GM12891 (cell line): Measurements from ENCODE around the gene ADAMTS20.

Source experiments
- DNase-seq: peaks from one replicate; pipeline ENCODE4 v3.0.0; 2011; ENCODE audit warnings: low spot score; ENCODE audit not compliant: insufficient read length
- FAIRE-seq: peaks from 2 replicates; lab custom pipeline; 2011; peaks lifted over from hg19 to GRCh38; lab: Jason Lieb, UNC
- PAX5 ChIP-seq: IDR thresholded peaks from 2 replicates; pipeline ENCODE4 v1.6.1; 2011; ENCODE audit warnings: low read length, moderate library complexity, mild to moderate bottlenecking; ENCODE audit not compliant: insufficient read depth, severe bottlenecking
- POLR2A ChIP-seq: IDR thresholded peaks from 2 replicates; pipeline ENCODE4 v1.6.1; 2011; ENCODE audit warnings: low read depth, low read length, control low read depth
- POLR2AphosphoS5 ChIP-seq: IDR thresholded peaks from 2 replicates; pipeline ENCODE4 v1.6.1; 2011; ENCODE audit warnings: low read depth, low read length, control low read depth
- POU2F2 ChIP-seq: IDR thresholded peaks from 2 replicates; pipeline ENCODE4 v1.6.1; 2011; ENCODE audit warnings: low read depth, mild to moderate bottlenecking, control low read depth, low read length, moderate library complexity
- SPI1 ChIP-seq: IDR thresholded peaks from 2 replicates; pipeline ENCODE4 v1.6.1; 2011; ENCODE audit warnings: low read depth, low read length, control low read depth
- TAF1 ChIP-seq: IDR thresholded peaks from 2 replicates; pipeline ENCODE4 v1.6.1; 2011; ENCODE audit warnings: low read depth, low read length, control low read depth

Gene ADAMTS20

GRCh38 chr12:43331935-43332334, 220.1 kb downstream of the ADAMTS20 start:
- TF ChIP-seq PAX5 (no peak), POU2F2 (no peak), POLR2A (no peak), TAF1 (no peak), SPI1 (no peak), POLR2AphosphoS5 (no peak)
- FAIRE-seq (no peak), DNase-seq (no peak)

- FAIRE-seq, result no peak
- DNase-seq, result no peak
- no peak for TF ChIP-seq PAX5
- no peak for TF ChIP-seq POLR2A
- no peak for TF ChIP-seq SPI1
- TF ChIP-seq POU2F2, result no peak
- no peak for TF ChIP-seq POLR2AphosphoS5
- no peak for TF ChIP-seq TAF1
Observed at GRCh38 chr12:43329375-43329774, 222.6 kb downstream of the ADAMTS20 start.

GRCh38 chr12:43325786-43326185, 226.2 kb downstream of the ADAMTS20 start:
- peak; percentile 51 for TF ChIP-seq SPI1
- TF ChIP-seq POLR2A, result no peak
- FAIRE-seq, result no peak
- DNase-seq, result peak; percentile 5

GRCh38 chr12:43320281-43320680, 231.7 kb downstream of the ADAMTS20 start:
- no peak for FAIRE-seq
- TF ChIP-seq SPI1 (no peak), POLR2AphosphoS5 (no peak), POU2F2 (no peak), PAX5 (no peak), TAF1 (no peak), POLR2A (no peak)
- no peak for DNase-seq

- DNase-seq (no peak), FAIRE-seq (no peak)
- TF ChIP-seq POLR2AphosphoS5 (no peak), PAX5 (no peak), SPI1 (no peak), TAF1 (no peak), POU2F2 (no peak), POLR2A (no peak)
Observed at GRCh38 chr12:43318021-43318420, 234.0 kb downstream of the ADAMTS20 start.

GRCh38 chr12:43317156-43317555, 234.8 kb downstream of the ADAMTS20 start:
- TF ChIP-seq TAF1 (no peak), POU2F2 (no peak), POLR2A (no peak), POLR2AphosphoS5 (no peak), PAX5 (no peak), SPI1 (no peak)
- FAIRE-seq (no peak), DNase-seq (no peak)

GRCh38 chr12:43316520-43316919, 235.5 kb downstream of the ADAMTS20 start:
- FAIRE-seq, result no peak
- TF ChIP-seq POLR2A (no peak), SPI1 (no peak), POLR2AphosphoS5 (no peak), PAX5 (no peak), TAF1 (no peak), POU2F2 (no peak)
- DNase-seq, result no peak

GRCh38 chr12:43315961-43316360, 236.0 kb downstream of the ADAMTS20 start:
- FAIRE-seq, result no peak
- TF ChIP-seq POU2F2, result no peak
- no peak for TF ChIP-seq TAF1
- TF ChIP-seq POLR2A, result no peak
- no peak for TF ChIP-seq POLR2AphosphoS5
- TF ChIP-seq PAX5, result no peak
- no peak for TF ChIP-seq SPI1
- DNase-seq, result no peak

- DNase-seq (no peak), FAIRE-seq (no peak)
Observed at GRCh38 chr12:43312991-43313505, 239.0 kb downstream of the ADAMTS20 start.

GRCh38 chr12:43310596-43310995, 241.4 kb downstream of the ADAMTS20 start:
- FAIRE-seq (no peak), DNase-seq (no peak)
- TF ChIP-seq PAX5 (no peak), TAF1 (no peak), POU2F2 (no peak), POLR2A (no peak), POLR2AphosphoS5 (no peak), SPI1 (no peak)

More at GRCh38 chr12:43312991-43313505, 239.0 kb downstream of the ADAMTS20 start:
- TF ChIP-seq POLR2A, result no peak
- no peak for TF ChIP-seq POU2F2
- TF ChIP-seq POLR2AphosphoS5, result no peak
- no peak for TF ChIP-seq PAX5
- no peak for TF ChIP-seq TAF1
- no peak for TF ChIP-seq SPI1

- TF ChIP-seq POLR2A, result no peak
- TF ChIP-seq POLR2AphosphoS5, result no peak
- no peak for TF ChIP-seq PAX5
- no peak for TF ChIP-seq SPI1
- no peak for TF ChIP-seq TAF1
- FAIRE-seq (no peak), DNase-seq (no peak)
Observed at GRCh38 chr12:43309959-43310358, 242.0 kb downstream of the ADAMTS20 start.
